NCI-H1105 (cell line): Measurements from ENCODE around the gene ARHGEF28.

Source experiments
- DNase-seq: peaks from one replicate; lab custom pipeline; 2025; lab: John Stamatoyannopoulos, UW

Gene ARHGEF28

DNA sequence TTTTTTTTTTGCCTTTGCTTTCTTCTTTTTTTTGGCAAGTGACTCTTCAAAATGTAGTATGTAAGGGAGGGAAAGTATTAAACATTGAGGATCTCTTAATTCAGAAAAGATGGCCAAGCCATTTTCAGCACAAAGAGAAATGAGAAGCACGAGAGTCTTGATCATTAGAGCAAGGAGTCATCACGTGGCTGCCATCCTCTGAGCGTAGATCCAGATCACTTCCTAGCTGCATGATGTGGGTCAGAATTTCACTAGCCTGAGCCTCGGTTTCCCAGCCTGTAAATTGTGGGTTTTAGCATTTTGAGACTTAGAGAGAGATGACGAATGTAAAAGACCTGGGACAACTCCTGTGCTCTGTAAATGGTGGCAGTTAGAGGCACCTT lies 312.9 kb downstream of the ARHGEF28 start:
- no peak for DNase-seq

DNA sequence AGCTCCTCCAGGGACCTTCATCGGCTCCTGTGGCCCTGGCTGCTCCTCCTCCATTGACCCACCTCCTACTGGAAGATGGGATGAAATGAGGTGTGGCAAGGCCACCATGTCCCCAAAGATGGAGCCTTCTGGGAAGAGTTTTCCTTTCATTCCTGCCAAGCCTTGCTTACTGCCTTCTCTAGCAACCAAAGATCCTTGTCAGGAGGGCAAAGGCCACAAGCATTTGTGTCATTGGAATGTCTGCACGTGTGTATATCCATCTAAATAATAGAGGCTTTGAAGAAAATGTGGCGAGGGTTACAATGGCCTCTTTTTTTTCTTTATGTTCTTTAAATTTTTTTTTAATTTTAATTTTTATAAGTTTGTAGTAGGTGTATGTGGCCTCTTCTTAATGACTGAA lies 313.6 kb downstream of the ARHGEF28 start:
- DNase-seq = no peak

DNA sequence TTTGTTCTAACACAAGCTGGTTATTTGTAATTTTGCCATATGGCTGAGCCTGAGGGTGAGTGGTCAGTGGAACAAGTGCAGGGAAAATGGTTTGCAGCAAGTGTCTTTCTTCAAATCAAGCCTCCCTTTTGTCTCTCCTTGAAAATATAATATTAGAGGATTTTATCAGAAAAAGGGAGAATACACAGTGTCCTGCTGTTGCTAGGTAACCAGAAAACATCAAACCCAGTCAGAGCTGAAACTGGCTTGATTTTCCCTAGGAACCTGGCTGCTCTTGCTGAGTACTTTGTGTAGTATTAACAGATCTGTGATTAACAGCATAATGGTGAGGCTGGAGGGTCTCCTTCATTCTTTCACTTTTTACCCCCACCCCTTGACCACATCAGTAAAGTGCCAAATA lies 314.0 kb downstream of the ARHGEF28 start:
- DNase-seq = no peak

DNA sequence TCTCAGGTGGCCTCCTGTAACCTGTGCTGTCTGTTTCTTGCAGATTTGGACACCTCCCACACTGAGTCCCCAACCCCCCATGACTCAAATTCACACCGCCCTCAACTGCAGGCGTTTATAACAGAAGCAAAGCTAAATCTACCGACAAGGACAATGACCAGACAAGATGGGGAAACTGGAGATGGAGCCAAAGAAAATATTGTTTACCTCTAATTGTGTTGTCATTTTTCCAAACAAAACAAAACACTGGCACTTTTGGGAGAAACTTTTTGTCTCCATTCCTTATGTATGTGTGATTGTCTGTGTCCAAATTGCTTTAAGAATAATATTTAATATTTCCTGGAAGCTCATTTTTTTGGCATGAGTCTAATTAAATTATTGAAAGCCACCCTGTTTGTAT lies 314.8 kb downstream of the ARHGEF28 start:
- no peak for DNase-seq

DNA sequence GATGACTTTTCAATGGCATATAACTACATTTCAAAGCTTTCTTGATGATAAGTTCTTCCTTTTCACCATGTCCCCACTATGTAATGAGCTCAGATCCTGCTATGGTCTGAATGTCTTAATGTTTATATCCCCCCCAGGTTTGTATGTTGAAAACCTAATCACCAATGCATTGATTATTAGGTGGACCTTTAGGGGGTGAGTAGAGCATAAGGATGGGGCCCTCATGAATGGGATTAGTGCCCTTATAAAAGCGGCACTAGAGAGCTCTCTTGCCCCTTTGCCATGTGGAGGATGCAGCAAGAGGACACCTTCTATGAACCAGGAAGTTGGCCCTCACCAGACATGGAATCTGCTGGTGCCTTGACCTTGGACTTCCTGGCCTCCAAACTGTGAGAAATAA lies 316.8 kb downstream of the ARHGEF28 start:
- DNase-seq = no peak

DNA sequence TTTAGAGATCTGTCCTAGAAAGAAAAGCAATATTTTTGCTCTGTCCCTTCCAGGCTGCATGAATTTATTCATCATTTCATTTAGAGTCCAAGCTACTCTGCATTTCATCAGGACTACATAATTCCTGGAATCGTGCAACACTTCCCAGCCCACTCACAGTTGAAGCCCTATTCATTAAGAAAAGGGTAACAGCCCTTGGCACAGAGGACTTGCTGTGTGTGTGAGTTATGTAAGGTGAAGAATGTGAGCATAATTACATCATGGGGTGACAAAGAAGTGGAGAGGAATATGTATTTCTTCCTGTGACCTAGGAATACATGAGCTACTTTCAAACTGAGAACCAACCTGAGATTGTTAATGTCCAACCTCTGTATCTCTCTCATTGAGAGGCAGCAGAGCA lies 317.4 kb downstream of the ARHGEF28 start:
- no peak for DNase-seq

DNA sequence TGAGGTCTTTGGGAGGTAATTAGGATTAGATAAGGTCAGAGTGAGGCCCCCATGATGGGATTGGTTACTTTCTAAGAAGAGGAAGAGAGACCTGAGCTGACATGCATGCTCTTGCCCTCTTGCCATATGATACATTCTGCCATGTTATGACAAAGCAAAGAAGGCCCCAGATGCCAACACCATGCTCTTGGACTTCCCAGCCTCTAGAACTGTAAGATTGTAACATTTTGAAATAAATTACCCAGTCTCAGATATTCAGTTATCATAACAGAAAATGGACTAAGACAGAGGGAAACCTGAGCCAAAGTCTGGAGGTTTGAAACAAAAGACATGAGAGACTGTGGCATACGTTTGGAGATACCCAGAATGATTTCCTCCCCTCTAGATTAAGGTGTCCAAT lies 318.6 kb downstream of the ARHGEF28 start:
- DNase-seq = no peak

DNA sequence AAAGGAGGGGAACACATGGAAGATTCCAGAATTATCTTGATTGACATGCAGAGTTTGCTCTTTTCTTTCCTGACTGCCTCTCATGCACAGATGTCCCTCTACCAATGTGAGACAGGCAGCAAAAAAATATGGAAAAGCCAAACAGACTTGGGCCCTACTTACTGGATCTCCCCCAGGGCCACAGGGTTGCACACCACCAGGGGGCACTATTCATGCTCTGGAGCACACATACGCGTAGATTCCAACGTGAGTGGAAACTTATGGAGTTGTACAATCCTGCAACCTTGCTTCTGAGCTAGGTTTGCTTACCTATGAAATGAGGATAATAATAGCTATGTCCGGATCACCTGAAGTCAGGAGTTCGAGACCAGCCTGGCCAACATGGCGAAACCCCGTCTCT lies 319.5 kb downstream of the ARHGEF28 start:
- no peak for DNase-seq

DNA sequence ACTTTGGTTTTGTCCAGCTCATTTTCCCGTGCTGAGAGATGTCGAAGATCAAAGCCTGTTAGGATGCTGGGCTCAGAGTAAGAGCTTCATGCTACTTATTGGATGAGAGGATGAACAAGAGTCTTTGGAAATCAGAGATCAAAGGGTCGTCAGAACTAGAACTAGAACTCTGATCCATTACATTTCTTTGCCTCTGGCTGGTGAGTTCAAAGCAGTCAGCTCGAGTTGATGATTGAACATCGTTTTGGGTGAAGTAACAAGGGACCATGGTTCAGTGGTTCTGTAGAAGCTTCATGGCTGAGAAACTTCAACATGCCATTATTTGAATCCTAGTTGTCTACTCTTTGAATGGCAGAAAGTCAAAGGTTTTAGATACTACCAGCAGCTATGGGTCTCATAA lies 320.3 kb downstream of the ARHGEF28 start:
- DNase-seq = no peak

DNA sequence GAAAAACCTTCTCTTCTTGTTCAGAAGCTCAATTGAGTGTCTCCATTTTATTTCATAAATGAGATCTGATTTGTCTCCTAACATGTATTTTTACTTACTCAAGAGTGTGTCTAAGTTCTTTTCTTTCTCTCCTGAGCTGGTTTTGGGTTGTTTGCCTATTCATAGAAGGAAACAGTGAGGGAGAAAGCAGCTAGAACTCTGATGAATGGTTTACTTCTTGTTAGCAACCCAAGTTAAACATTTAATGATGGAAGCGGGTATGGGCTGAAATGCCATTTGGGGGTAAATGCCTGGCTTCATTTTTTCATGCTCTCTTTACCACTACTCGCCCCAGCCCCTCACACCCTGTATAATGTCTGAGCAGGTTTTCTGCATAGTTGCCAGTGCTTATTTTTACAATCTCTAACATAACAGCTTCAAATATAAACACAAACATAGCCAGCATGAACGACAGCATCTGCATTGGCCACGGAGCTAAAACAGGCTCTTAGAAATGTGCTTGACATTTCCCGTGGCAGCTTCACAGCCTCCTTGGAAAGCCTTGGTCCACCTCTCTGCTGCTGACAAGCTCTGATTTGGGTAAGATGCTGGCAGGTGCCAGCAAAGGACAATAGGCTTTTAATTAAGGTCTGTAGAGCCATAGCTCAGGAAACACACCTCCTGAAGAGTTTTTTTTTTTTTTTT lies 321.1 kb downstream of the ARHGEF28 start:
- no peak for DNase-seq

DNA sequence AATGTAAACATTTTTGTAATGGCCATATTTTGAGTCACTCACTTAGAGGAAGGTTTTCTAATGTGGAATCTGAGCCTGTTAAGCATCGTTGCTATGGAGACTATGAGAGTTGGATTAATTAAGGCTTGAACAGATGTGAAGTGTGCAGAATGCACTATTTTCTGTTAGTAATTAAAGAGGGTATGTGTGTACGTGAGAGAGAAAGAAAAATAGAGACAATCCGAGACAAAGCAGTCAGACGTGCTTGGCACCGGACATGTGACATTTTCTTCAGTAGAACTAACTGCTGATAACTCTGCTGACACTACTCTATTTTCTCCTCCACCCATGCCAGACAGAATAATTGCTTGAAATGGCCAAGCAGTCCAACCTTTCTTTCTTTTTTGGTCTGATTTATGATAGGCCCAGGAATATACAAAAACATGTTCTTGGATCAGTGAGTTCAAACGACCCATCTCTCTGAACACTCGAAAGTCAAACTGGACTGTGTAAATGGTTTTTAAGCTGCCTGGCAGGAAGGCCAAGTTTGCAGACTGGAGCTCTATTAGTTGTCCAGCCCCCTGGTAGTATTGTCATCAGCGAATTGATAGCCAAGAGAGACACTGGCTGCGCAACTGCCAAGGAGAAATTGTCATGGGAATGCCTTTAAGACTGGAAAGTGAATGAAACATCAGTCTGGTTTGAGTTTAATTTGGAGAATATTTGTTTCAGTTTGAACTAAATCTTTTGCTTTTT lies 322.1 kb downstream of the ARHGEF28 start:
- peak; percentile 41 for DNase-seq

DNA sequence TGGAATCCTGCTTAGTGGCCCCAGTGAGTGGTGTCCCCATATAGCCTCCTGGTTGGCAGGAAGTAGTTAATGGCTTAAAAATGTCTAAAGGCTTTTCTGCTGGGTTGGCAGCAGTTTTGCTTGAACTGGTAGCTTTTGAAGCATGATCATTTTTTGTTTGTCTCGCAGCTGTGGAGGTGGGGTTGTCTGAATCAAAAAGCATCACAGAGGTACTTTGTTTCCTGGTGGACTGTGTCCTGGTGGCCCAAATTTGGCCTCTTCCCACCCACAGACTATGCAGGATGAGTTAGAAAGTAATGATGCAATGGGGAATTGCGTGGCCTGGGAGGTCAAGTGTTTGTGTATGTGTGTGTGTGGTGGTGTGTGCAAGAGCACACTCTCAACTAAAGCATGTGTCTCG lies 322.7 kb downstream of the ARHGEF28 start:
- DNase-seq = no peak

DNA sequence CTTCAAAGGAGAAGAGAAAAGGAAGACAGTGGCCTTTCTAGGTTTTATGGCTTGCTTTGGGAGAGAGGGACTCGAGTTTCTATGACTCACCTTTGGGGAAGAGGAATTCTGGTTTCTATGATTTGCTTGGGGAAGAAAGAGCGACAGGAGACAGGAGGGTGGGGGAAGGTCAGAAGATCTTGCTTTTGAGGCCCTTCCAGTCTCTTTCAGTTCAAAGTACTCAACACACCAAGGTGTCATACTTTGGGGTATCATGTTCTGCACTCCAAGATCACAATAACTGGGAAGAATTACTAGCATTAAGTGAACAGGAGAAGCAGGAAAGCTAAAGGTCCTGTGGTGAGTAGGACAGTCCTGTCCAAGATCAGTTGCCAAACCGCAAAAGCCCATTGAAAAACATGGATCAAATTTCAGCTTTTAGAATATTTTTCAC lies 324.5 kb downstream of the ARHGEF28 start:
- DNase-seq = no peak

DNA sequence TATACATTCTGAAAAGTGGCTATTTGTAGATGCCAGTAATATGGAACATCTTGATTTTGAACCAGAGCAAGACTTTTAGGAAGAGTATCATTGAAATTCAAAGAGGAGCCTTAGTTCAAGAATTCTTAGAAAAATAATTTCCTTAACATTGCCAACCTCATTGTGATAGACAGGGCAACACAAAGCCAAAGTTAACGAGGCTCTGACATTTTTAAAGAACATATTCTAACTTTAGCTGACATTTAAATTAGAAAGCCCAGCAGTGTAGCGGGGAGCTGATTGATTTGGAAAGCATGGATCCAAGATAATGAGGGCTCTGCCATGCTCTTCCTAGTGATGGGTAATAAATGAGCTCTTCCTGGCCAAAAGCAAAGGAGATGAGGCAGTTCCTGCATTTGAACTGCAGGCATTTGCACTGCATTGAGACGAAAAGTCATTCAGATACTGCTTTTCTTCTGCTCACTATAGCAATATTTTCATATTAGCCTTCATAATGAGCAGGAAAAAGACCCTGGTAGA lies 325.0 kb downstream of the ARHGEF28 start:
- no peak for DNase-seq

DNA sequence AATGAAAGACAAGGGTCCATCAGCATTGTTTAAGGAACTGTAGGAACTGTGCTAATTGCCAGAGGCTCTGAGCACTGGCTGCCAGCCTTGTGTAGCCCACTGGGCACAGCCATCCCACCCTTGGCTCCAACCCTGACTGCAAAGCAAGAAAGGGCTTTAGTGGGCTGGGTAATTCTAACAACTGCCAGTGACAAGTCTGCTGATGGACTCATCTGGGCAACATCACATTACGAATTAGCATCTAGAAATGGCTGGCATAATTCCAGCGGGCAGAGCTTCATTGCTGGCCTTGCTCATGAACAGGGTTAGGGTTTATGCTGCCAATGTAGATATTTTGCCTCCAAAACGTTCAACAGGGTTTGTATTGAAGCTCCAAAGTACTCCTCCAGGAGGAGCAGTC lies 326.9 kb downstream of the ARHGEF28 start:
- no peak for DNase-seq

DNA sequence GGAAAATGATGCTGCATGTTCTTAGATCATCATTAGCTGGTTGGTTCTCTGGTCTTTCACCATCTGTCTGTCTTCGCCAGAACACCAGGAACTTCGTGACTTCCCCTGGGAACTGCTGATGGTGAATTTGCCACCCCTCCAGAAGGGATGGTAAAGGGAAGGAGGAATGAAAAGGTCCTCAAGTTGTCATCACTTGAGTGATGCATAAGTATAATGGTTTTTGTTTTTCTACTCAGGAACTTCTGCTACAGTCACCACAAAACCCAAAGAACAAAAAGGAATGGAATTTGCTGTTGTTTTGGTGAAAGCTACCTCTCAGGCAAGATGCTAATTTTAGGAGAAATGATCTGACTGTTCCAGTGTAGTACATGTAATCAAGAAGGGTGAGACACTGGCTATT lies 328.4 kb downstream of the ARHGEF28 start:
- DNase-seq = no peak

DNA sequence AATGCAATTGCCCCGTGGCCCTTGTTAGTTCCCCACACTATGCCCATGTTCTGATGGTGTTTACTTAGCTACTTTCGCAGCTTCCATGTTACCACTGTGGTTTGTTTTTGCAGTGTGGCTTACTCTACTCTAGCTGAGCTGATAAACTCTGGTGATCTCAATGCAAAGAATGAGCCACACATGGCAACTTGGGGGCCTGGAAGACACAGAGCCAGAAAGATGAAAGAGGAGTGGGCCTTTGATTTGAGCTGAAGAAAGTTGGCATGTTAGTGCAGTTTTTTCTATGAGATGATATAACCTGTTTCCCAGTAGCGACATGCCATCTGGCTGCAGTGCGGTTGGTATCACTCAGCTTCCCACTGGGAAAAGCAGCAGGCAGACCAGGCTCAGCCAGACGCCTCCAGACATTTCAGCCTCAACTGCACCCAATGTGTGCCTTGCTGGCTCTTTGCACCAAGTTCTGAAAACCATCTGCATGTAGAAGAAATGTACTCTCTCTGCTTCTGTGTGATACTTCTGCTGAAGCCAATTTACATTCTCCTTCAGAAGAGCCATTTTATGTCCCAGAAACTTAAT lies 329.4 kb downstream of the ARHGEF28 start:
- DNase-seq = no peak

DNA sequence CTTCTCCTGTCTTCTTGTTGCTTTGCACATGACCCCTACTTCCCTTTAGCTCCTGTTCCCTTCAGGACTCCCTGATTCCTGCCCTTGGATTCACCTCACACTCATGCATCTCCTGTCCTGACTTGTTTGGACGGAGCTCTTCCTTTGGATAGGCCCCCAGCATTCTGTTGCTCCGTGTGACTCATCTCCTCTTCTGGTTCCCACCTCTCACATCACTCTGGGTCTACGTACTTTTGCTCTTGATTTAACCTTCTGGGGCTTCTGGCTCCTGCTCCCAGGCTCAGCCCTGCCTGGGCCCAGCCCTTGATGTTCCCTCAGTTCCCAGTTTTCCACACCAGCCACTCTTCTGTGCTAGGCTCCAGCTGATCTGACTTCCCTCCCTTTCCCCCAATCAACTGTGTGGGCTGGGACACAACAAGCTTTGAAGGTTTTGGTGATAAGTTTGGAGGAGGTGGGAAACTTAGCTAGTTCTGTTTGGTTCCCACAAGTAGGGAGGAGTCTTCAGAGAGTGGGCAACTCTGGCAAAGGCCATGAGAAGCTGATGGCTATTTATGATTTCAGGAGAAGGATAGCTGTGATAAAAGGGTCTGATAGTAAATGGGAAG lies 331.5 kb downstream of the ARHGEF28 start:
- DNase-seq = no peak

DNA sequence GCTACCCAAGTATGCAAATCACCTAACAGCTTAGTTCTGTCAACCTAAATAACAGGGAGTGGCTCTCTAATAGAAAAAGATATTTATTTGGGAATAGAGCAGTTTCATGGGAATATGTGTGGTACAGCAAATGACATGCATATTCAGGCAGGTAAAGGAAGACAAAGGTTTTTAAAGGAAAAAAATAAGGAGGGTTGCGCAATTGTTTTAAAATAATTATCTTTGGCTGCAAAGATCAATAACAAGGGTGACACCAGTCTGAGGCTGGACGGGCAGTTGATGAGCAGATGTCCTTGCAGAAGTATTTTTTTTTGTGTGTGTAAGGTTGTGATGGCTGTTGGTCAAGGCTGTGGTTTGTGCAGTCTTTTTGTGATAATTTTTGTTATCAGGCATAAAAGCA lies 332.0 kb downstream of the ARHGEF28 start:
- no peak for DNase-seq

DNA sequence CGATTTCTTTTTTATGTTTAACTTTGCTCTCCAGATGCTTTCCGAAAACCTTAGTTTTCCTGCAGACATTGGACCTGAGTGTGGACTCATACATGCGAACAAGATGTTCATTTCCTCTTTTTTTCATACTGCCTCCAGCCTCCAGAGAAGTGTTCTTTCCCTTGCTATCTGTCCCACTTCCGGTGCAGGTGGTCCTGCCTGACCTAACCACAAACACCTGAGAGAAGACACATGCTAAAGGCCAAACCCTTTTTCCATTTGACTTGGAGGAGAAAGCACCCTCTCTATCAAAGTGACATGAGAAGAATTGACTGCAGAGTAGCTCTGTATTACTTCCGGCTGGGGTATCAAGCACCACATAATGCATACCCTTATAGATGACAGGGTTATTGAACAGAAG lies 334.0 kb downstream of the ARHGEF28 start:
- DNase-seq = no peak

DNA sequence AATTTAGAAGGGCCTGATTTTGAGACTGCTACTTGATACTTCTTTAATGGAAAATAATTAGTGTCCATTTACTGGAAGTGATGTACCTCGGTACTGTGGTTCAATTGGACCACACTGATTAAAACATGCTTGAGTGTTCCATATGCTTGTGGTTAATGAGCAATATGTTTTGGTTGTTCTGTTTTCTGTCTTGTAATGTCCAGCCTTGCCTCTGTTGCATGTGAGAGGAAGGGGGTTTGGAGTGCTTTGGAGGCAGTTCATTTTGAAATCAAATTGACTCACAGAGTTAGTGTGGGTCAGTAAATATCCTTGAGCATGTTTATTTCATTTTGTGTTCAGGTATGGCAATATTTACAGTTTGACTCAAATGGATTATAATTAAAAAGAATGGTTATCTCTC lies 334.4 kb downstream of the ARHGEF28 start:
- no peak for DNase-seq

DNA sequence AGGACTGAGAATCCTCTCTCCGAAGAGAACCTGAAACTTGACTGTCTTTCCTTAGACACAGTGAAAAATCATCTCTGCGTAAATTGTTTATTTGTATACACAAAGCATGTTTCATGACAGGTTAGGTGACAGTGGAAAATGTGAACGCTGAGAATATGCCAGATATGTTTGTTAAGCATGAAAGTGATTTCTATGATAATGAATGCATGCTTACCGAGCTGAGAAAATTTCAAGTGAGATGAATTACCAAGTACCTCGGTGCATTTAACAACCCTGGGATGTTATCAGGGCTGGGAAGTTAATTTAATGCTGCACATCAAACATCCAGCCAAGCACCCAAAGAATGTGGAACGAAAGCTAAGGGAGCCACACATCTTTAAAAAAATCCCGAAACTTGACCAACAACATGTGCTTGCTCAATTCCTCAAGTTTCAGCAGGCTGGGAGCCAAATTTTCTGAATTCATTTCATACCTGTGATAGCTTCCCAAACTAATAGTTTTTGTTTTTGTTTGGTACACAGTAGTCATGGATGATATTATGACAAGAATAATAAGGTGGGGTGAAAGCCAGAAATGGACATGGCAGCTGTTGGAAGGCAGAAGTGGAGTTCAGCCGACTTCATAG lies 336.9 kb downstream of the ARHGEF28 start:
- no peak for DNase-seq
